ENCODE measurements around the gene OR9I1.

OR9I1 gene

DNA sequence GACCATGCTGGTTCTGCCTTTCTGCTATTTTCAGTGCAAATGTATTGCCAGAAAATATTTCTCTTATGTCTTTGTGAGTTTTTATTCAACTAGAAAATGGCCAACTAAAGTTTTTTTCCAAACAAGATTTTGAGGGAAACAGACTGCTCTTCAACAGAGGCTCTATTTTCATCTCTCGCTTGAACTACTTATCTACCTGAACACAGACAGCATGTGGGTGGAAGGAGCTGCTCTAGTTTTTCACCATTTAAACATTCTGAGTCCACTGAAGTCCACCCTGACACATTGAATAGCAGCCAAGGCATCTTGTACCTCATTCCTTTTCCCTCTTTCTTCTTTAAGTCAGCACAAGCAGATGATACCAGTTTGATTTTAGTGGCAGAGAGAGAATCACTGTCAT lies 9.8 kb upstream of the OR9I1 start:
- TF ChIP-seq, protein P1, sequence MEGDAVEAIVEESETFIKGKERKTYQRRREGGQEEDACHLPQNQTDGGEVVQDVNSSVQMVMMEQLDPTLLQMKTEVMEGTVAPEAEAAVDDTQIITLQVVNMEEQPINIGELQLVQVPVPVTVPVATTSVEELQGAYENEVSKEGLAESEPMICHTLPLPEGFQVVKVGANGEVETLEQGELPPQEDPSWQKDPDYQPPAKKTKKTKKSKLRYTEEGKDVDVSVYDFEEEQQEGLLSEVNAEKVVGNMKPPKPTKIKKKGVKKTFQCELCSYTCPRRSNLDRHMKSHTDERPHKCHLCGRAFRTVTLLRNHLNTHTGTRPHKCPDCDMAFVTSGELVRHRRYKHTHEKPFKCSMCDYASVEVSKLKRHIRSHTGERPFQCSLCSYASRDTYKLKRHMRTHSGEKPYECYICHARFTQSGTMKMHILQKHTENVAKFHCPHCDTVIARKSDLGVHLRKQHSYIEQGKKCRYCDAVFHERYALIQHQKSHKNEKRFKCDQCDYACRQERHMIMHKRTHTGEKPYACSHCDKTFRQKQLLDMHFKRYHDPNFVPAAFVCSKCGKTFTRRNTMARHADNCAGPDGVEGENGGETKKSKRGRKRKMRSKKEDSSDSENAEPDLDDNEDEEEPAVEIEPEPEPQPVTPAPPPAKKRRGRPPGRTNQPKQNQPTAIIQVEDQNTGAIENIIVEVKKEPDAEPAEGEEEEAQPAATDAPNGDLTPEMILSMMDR (IDR thresholded peaks at IDR 0.05; ENCODE audit: low read depth, low read length), result no peak
- in situ Hi-C loops (cut with HindIII; ENCODE audit: low sequenced_read_pairs), result no loop called here
- no peak for DNase-seq (ENCODE audit: low read depth, low spot score)
- no peak overlapping the region for H3K4me3 ChIP-seq (ENCODE audit: low read depth, low read length)

DNA sequence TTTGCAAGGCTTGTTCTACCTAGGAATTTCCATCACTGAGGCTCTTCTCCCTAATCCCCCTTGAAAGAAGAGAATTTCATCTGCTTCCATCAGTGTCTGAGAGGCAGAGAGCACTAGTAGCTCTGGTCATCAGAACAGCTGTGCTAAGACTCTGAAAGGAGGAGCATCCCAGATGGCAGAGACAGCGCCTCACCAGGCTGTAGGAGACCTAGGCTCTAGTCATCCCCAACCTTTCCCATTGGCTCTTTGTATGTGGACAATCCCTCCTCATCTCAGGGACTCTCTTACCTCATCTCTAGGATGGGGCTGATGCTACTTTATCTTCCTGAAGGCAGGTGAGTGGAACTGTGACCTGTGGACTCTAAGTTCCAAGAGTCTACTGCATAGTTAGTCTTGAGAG lies 8.8 kb upstream of the OR9I1 start:
- no peak for DNase-seq (ENCODE audit: low read depth, low spot score)
- TF ChIP-seq, protein P1 (IDR thresholded peaks at IDR 0.05; ENCODE audit: low read depth, low read length), result no peak
- H3K4me3 ChIP-seq (ENCODE audit: low read depth, low read length), result no peak overlapping the region
- in situ Hi-C loops (cut with HindIII; ENCODE audit: low sequenced_read_pairs), result no loop called here

DNA sequence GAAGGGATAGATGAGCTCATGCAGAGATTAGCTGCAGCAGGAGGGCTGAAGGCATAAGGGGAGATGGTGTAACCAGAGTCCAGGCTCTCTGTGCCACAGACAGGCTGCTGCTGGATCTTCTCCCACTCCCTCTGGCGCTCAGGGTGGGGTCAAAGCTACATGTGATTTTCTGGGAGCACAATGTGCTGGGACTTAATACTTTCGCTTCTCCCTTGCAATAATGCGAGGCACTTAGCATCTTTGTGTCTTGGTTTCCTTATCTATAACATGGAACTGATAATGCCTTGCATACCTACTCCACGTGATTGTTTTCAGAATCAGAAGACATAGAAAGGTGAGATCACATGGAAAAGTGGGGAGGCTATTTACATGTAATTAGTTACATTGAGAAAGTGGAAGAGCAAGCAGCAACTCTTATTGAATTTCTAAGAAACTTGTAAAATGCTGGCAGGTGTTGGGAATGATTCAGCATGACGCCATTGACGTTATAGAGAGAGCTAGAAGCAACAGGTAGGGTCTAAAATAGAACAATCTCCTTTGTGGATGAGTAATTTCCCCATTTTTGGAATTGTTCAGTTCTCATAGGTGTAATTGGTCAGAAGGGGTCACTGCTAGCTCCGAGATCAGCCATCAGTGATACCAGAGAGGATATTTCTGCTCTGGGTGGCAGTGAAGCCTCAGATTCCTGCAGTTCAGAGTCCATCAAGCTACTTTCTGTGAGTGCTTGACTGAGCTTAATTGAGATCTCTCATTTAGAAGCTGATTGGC lies 8.2 kb upstream of the OR9I1 start:
- H3K4me3 ChIP-seq (ENCODE audit: low read depth, low read length), result no peak overlapping the region
- TF ChIP-seq, protein P1 (IDR thresholded peaks at IDR 0.05; ENCODE audit: low read depth, low read length), result no peak
- no peak for DNase-seq (ENCODE audit: low read depth, low spot score)
- in situ Hi-C loops (cut with HindIII; ENCODE audit: low sequenced_read_pairs), result no loop called here

DNA sequence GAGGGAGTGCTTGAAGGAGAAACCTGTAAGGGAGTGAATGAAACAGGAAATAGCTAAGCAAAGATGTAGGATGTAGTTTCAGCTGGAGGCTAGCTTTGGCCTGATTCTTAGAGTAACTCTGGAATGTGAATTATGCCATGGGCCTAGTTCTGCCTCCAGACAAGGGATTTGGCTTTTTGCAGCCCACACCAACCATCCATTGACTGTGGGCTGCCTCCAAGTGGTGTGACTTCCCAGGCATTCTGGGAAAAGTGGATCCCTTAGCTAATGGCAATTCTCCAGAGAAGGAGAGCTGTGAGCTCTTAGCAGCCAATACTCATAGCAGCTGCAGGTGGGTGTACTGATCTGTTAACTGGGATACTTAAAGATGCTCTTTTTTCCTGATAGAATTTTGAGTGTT lies 2.0 kb upstream of the OR9I1 start:
- DNase-seq (ENCODE audit: low read depth, low spot score), result no peak
- in situ Hi-C loops (cut with HindIII; ENCODE audit: low sequenced_read_pairs), result no loop called here
- H3K4me3 ChIP-seq (ENCODE audit: low read depth, low read length), result no peak overlapping the region

DNA sequence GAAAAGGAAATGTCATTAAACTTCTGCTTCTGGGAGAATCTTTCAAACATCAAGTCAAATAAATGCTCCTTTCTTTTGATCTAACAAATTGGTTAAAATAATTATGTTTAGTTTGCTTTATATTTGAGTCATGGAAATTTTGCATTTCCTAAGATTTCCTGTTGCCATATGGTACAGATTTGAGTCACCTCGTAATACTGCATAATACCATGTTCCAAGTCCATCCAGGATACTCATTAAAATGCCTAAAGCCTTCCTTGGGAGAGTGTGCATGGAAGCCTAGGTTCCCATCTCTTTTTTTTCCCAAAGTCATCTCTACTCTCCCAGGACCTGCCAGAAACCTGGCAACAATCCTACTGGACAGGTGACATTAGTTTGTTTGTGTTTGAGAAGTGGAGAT lies 4.2 kb downstream of the OR9I1 start:
- in situ Hi-C loops (cut with HindIII; ENCODE audit: low sequenced_read_pairs), result no loop called here
- no peak overlapping the region for H3K4me3 ChIP-seq (ENCODE audit: low read depth, low read length)

More for the DNA sequence above, 2.0 kb upstream of the OR9I1 start:
- TF ChIP-seq, protein P1 (IDR thresholded peaks at IDR 0.05; ENCODE audit: low read depth, low read length), result no peak

DNA sequence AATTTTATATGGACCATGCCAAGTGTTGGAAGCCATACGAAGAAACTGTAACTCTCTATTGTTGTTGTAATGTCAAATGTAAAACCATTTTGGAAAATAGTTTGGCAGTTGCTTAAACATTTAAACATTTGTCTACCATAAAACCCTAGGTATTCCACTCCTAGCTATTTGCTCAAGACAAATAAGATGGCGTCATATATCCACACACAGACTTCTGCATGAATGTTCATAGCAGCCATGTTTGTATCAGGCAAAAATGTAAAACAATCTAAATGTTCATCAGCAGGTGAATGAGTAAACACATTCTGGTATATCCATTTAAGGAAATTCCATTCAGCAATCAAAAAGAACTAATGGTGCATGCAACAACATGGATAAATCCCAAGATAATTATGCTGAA lies 27.9 kb downstream of the OR9I1 start:
- DNase-seq (ENCODE audit: low read depth, low spot score), result no peak
- H3K4me3 ChIP-seq (ENCODE audit: low read depth, low read length), result no peak overlapping the region
- in situ Hi-C loops (cut with HindIII; ENCODE audit: low sequenced_read_pairs), result no loop called here
- TF ChIP-seq, protein P1 (IDR thresholded peaks at IDR 0.05; ENCODE audit: low read depth, low read length), result no peak

More for the DNA sequence above, 4.2 kb downstream of the OR9I1 start:
- DNase-seq (ENCODE audit: low read depth, low spot score), result no peak
- TF ChIP-seq, protein P1 (IDR thresholded peaks at IDR 0.05; ENCODE audit: low read depth, low read length), result no peak
